Measurements from ENCODE around the gene LBHD1. TPM values are rescaled to one million over a fixed set of nuclear protein-coding genes. Genes with fewer than 3 reads are reported as not detected.
A peak's percentile ranks its signal among the peaks of the same experiment; 100 is the strongest.

LBHD1 gene
- total and polyA plus RNA-seq, 2 of the 13 experiments (the other 11 are each of a cell fraction or from before 2014, with no cell fraction given): 3.2 to 3.7 TPM

DNA sequence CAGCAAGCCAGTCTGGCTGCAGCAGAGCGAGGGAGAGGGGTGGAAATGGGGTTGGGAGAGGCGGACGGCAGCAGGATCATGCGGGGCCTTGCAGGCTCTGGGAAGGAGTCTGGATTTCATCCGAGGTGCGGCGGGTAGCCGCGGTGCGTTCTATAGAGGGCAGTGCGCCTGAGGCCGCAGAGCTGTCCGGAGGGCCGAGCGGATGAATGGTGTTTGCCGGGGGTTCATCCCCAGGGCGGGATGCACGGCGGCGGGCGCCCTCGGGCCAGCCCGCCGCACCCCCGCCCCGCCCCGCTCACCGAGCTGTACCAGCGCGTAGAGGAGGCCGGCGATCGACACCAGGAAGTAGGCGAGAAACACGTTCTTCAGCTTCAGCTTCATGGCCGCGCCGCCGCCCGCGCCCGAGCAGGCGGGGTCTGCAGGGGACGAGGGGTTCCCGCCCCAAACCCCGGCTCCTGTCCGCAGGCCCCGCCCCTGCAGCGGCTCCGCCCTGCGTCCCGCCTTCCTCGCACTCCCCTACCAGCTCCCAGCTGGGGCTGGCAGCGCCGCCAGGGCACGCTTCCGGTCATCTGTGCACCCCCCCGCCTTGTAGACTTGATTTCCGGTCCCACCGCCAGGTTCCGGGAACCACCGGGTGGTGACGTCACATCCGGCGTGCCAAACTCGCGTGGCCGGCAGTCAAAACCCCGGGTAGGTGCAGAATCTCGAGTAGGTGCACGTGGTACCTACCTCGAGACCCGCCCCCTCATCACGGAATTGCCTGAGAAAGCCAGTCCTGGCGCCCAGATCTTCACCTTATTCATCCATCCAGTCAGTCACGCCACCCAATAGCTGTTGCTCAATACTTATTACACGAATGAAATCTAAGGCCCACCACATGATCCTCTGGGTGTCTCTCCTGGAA is 50.2 kb downstream of the LBHD1 start, which contains the start of gene B3GAT3 (continued):
- TF ChIP-seq ZNF343 (CRISPR knock-in tag; IDR thresholded peaks at IDR 0.05): no peak
- TF ChIP-seq FOXA1 (IDR thresholded peaks at IDR 0.05): no peak
- no peak for TF ChIP-seq FOXA1 (CRISPR knock-in tag; IDR thresholded peaks at IDR 0.05)
- TF ChIP-seq SRSF9 (IDR thresholded peaks at IDR 0.05; ENCODE audit: borderline replicate concordance, insufficient read depth, low read depth, low read length, poor library complexity, severe bottlenecking): no peak
- peak; percentile 73 for TF ChIP-seq RBM39 (IDR thresholded peaks at IDR 0.05; ENCODE audit: low read depth, low read length, poor library complexity, severe bottlenecking)
- 0 out of 2 replicates have a peak, but pooled peaks have one; percentile 82 for TF ChIP-seq POLR2AphosphoS2 (IDR thresholded peaks at IDR 0.05; ENCODE audit: low read depth, low read length)
- TF ChIP-seq IKZF1 (IDR thresholded peaks at IDR 0.05): no peak
- 0 out of 2 replicates have a peak, but pooled peaks have one; percentile 23 for TF ChIP-seq ZKSCAN1 (IDR thresholded peaks at IDR 0.05; ENCODE audit: low read length)
- peak; percentile 82; the same call in 1 of the 2 replicates for TF ChIP-seq ZIK1 (CRISPR knock-in tag; IDR thresholded peaks at IDR 0.05; ENCODE audit: borderline replicate concordance, low read depth)
- TF ChIP-seq ZFP90 (CRISPR knock-in tag; IDR thresholded peaks at IDR 0.05; ENCODE audit: borderline replicate concordance): peak; percentile 82; the same call in 1 of the 2 replicates
- TF ChIP-seq TBX2 (CRISPR knock-in tag; IDR thresholded peaks at IDR 0.05; ENCODE audit: borderline replicate concordance): peak; percentile 94
- TF ChIP-seq ZNF891 (CRISPR knock-in tag; IDR thresholded peaks at IDR 0.05): peak; percentile 94
- peak; percentile 75; the same call in 1 of the 2 replicates for TF ChIP-seq ZNF264 (CRISPR knock-in tag; IDR thresholded peaks at IDR 0.05)
- TF ChIP-seq MEF2D (CRISPR knock-in tag; IDR thresholded peaks at IDR 0.05): peak; percentile 59; the same call in 1 of the 2 replicates
- TF ChIP-seq HHEX (CRISPR knock-in tag; IDR thresholded peaks at IDR 0.05): no peak
- TF ChIP-seq PITX1 (CRISPR knock-in tag; IDR thresholded peaks at IDR 0.05): peak; percentile 57
- TF ChIP-seq TCF12 (IDR thresholded peaks at IDR 0.05): no peak
- peak; percentile 75; the same call in 1 of the 2 replicates for TF ChIP-seq TCF12 (CRISPR knock-in tag; IDR thresholded peaks at IDR 0.05)
- peak; percentile 69; the same call in 1 of the 2 replicates for TF ChIP-seq ZNF766 (CRISPR knock-in tag; IDR thresholded peaks at IDR 0.05; ENCODE audit: borderline replicate concordance)
- TF ChIP-seq ZNF136 (CRISPR knock-in tag; IDR thresholded peaks at IDR 0.05; ENCODE audit: low read depth): peak; percentile 95; the same call in 1 of the 2 replicates
- TF ChIP-seq ZNF317 (CRISPR knock-in tag; IDR thresholded peaks at IDR 0.05): peak; percentile 91
- TF ChIP-seq ZMYM4 (CRISPR knock-in tag; IDR thresholded peaks at IDR 0.05): peak; percentile 81; the same call in 1 of the 2 replicates
- TF ChIP-seq ZNF569 (CRISPR knock-in tag; IDR thresholded peaks at IDR 0.05; ENCODE audit: borderline replicate concordance): no peak
- peak; percentile 97 for TF ChIP-seq KAT8 (CRISPR knock-in tag; IDR thresholded peaks at IDR 0.05)
- TF ChIP-seq ZNF180 (CRISPR knock-in tag; IDR thresholded peaks at IDR 0.05; ENCODE audit: borderline replicate concordance, low read depth): 0 out of 2 replicates have a peak, but pooled peaks have one; percentile 22
- TF ChIP-seq HDAC2 (CRISPR knock-in tag; IDR thresholded peaks at IDR 0.05): peak; percentile 75
- no peak for TF ChIP-seq HMG20A (CRISPR knock-in tag; IDR thresholded peaks at IDR 0.05; ENCODE audit: borderline replicate concordance)
- peak; percentile 72 for TF ChIP-seq PRDM10 (CRISPR knock-in tag; IDR thresholded peaks at IDR 0.05; ENCODE audit: low read depth)

Data from HepG2 (cell line).